GM10248 (cell line): ENCODE data around the gene MYO1A.

Source experiments
- CTCF ChIA-PET: fragments of 300-600 bp; sonication (Branson Sonifier 250); formaldehyde crosslinking; extraction: SDS; loops from one replicate; lab custom pipeline; 2021; ENCODE audit warnings: antibody characterized with exemption; lab: Yijun Ruan, JAX
- POLR2A ChIA-PET: fragments of 350-650 bp; sonication (Branson Sonifier 250); formaldehyde crosslinking; extraction: SDS; loops from one replicate; lab custom pipeline; 2020; ENCODE audit warnings: antibody characterized with exemption; lab: Yijun Ruan, JAX
- DNase-seq: peaks from one replicate; pipeline ENCODE4 v3.0.0; 2012; ENCODE audit errors: extremely low spot score
- CTCF ChIP-seq: IDR thresholded peaks from 2 replicates; pipeline ENCODE4 v1.5.1; 2012; ENCODE audit warnings: mild to moderate bottlenecking, low read depth; ENCODE audit errors: extremely low read depth, missing control alignments, control extremely low read depth

MYO1A gene

GRCh38 chr12:57042695-57043094 lies 7.2 kb downstream of the MYO1A start:
- DNase-seq, result no peak
- ChIA-PET POLR2A (no interaction called here), CTCF (interaction anchor here (1.5 to 1.7 kb wide), 2 partner anchors 11 to 18 kb away, joined by 5 to 6 read pairs; no protein-coding TSS in a partner anchor)
- no peak for TF ChIP-seq CTCF

GRCh38 chr12:57040750-57041149 lies 9.2 kb downstream of the MYO1A start:
- DNase-seq, result no peak
- ChIA-PET CTCF (interaction anchor here (0.8 to 3.6 kb wide), 8 partner anchors 9 to 202 kb away, joined by 3 to 17 read pairs (median 5); partner anchors contain the start of gene MYO1A), POLR2A (no interaction called here)
- TF ChIP-seq CTCF, result no peak

GRCh38 chr12:57040211-57040610 lies 9.7 kb downstream of the MYO1A start:
- CTCF ChIA-PET, result interaction anchor here (1.5 to 3.6 kb wide), 6 partner anchors 9 to 203 kb away, joined by 3 to 17 read pairs (median 6); partner anchors contain the start of gene MYO1A

GRCh38 chr12:57039016-57039798 lies 10.7 kb downstream of the MYO1A start:
- no peak for DNase-seq
- CTCF ChIA-PET, result interaction anchor here (1.0 to 3.6 kb wide), 9 partner anchors 9 to 45 kb away, joined by 3 to 17 read pairs (median 4); partner anchors contain the start of gene MYO1A
- TF ChIP-seq CTCF, result no peak
- POLR2A ChIA-PET, result no interaction called here

More at GRCh38 chr12:57040211-57040610, 9.7 kb downstream of the MYO1A start:
- no peak for DNase-seq
- TF ChIP-seq CTCF, result no peak
- POLR2A ChIA-PET, result no interaction called here

GRCh38 chr12:57037264-57037663 lies 12.7 kb downstream of the MYO1A start:
- TF ChIP-seq CTCF, result no peak
- POLR2A ChIA-PET, result no interaction called here
- DNase-seq, result no peak
- CTCF ChIA-PET, result interaction anchor here (0.6 to 2.2 kb wide), 8 partner anchors 12 to 88 kb away, joined by 3 to 9 read pairs (median 4); partner anchors contain the start of gene MYO1A

- no peak for DNase-seq
- no peak for TF ChIP-seq CTCF
- POLR2A ChIA-PET, result no interaction called here
- CTCF ChIA-PET, result interaction anchor here (1.3 to 3.9 kb wide), 2 partner anchors 16 to 26 kb away, joined by 4 to 18 read pairs; partner anchors contain the start of gene MYO1A
Observed at GRCh38 chr12:57033431-57033830, 16.5 kb downstream of the MYO1A start.
